ENCODE results near the gene STN1.

Gene STN1

DNA sequence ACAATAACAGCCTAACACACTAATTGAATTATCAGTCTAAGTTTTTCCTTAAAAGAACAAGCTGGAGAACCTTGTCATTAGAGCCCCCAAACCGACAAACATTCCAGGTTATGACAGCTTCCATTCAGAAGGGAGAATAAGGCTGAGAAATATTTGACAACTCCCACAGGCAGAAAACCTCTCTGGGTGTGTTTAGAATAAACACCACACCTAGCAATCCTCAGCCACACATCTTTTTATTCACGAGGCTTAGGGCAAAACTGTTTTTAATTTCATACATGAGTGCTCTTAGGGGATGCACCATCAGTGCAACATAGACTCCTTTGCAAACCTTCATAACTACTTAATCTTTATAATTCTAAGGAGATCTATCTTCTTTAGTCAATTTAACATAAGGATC lies 24.2 kb downstream of the STN1 start:
- no peak for DNase-seq

DNA sequence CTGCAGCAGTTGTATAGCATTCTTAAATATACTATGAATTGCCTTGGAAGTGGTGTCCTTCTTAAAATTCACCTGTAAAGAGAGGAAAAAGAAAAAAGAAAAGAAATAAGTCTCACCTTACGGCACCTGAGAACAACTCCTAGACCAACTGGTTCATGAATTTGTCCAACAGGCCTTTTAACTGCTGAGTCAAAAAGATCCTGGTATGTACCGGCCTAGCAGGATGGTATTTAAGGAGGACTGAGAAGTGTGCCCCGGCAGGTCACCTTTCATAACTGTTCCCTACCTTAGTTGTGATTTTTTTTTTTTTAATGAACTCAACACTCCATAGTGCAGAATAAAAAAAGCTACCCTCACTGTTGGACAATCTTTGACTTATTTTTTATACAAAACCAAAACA lies 25.8 kb downstream of the STN1 start:
- no peak for DNase-seq

DNA sequence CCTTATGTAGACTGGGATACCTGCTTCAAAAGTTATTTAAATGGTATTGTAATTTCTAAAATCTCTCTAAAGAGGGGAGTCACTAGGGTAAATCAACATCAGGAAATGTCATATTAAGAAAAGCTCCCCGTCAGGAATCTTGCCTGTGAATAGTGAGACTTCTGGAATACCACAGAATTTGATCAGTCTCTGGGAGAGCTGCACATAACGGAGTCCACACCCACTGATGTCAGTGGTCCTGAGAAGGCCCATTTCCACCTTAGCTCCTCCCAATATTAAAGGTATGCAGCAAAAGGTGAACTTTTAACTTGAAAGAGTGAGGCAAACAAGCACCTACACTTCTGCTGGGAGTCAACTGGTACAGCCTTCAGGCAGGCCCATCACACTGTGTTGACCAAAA lies 27.3 kb downstream of the STN1 start:
- no peak for DNase-seq

DNA sequence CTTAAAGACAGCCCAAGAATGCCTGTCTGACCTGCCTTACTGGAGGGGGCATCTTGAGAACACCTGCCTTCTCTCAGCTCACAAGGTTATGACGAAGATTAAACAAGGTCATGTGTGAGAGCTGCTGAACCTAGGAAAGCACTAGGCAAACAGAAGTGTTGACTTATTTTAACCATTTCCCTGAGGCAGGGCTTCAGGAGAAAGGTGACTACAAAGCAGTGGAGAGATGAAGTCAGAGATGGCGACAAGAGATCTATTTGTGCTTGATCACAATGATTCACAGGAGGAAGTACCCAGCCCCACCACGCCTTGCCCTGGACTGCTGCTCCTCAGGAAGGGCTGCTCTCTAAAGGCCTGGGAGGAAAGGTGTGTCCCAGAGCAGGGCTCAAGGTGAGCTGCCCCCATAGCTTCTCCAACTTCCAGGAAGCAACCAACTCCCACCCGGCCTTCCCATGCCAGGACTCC lies 27.8 kb downstream of the STN1 start:
- peak in 1 of 5 experiments; percentile 32 for DNase-seq

DNA sequence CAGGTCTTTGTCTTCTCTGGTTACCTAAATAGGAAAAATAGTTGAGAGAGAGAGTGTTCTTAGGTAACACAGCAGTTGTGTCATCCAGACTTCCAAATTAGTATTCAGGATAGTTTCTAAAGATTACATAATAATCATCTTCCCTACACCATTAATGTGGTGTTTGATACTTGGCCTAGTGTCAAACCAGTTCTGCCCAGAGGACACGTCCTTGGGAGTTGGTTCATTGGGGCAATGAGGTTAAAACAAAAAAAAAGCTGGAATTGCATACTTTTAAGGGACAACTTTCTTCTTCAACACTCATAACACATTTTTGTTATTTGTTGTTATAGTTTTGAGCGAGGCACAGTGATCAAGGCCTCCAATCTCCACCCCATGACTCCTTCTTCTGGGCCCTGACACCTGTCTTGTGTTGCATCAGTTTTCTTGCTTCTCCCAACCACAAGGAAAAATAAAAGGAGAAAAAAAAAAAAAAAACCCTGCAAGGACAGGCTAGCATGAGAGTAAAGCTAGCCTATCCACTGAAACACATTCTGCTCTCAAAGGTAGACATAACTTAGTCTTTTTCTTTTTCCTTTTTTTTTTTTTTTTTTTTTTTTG lies 28.8 kb downstream of the STN1 start:
- no peak for DNase-seq

DNA sequence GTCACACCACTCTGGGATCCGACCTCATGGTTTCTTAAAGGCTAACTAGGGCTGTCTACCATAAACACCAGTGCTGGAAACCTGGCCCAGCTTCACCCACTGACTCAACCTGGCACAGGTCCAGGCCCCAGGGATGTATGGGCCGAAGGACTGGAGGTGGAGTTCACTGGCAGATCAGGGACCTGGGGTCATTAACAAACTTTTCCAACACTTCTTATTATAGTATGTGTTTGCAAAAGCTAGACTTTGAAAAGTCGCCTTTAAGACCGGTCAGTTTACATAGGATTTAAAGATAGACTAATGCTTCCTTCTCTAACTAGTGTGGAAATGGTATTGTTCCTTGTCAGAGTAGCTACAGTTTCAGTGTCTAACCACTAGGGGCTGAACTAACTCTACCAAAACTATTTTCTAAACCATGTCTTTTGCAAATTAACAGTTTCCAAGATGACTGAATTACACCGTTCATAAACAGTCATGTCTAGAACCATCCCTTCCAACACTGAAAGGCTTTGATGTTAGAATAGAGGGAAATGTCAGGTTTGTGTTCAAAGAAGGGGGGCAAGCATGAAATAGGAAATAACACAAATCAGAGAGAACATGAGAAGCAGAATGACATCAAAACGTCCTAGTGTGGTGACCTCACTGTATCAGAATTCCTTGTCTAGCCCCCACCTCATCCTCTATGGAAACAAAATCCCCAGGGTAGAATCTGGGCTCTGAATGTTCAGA lies 29.7 kb downstream of the STN1 start:
- DNase-seq, result peak in 2 of 5 experiments; percentile 38 to 72

DNA sequence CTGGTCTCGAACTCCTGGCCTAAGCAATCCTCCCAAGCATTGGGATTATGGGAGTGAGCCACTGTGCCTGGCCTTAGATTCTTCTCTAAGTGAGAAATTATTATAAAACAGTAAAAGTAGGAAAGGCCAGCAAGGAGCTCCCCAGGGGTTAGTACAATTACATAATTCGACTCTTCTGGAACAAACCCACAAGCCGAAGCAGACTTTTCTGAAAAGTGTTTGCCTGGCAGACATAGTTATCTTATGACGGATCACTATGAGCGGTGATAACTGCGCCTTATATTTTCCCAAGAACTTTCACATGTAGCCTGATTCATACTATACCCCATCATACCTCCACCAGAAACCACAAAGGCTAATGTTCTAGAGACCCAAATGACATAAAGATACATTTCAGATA lies 32.4 kb downstream of the STN1 start:
- peak in 1 of 5 experiments; percentile 58 for DNase-seq

DNA sequence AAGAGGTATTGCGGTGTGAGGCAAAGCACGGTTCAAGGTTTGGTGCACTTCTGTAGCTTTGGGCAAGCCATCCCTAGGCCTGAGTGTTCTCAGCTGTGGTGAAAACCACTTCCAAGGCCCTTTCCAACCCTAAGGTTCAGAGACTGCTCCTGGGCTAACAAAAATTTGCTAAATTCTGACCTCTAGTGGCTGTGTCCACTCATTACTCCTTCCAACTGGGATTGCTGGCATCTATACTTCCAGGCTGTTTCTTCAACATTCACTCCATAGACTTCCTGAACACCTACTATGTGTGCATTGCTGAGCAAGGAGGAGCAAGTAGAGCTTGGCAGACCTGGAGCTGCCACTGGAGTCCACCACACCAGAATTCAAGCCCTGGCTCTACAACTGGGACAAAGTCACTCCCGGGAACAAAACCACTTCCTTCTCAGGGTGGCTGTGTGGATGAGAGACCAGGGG lies 33.3 kb downstream of the STN1 start:
- peak in 1 of 5 experiments; percentile 31 for DNase-seq

DNA sequence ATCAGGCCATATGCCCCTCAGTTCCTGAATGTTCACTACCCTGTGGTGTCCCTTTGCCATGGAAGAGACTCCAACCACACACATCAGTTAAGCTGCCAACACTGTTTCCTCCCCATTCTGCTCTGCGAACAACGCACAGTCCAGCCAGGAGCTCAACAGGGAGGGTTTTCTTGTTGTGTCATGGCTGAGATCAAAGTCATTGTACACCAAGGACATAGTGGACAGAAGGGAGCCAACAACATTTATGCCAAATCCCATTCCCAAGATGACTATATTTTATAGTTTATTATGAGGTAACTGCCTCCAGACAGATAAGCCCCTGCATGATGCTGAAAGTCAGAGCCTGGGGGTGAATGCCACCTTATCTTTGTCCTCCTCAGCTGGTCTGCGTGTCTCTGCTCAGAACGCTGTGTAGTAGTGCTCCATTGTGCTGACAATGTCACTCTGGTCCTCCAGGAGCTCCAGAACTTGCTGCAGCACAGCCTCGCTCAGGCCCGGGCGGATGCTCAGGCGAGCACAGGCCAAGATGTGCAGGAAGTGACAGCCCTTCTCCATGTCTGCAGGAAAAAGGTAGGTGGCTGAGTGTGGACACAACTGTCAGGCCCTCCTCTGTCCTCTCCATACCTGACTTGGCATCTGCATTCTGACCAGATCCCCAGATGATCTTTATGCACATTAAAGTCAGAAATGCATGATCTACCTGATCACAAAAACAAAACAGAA lies 35.5 kb downstream of the STN1 start:
- DNase-seq, result no peak

DNA sequence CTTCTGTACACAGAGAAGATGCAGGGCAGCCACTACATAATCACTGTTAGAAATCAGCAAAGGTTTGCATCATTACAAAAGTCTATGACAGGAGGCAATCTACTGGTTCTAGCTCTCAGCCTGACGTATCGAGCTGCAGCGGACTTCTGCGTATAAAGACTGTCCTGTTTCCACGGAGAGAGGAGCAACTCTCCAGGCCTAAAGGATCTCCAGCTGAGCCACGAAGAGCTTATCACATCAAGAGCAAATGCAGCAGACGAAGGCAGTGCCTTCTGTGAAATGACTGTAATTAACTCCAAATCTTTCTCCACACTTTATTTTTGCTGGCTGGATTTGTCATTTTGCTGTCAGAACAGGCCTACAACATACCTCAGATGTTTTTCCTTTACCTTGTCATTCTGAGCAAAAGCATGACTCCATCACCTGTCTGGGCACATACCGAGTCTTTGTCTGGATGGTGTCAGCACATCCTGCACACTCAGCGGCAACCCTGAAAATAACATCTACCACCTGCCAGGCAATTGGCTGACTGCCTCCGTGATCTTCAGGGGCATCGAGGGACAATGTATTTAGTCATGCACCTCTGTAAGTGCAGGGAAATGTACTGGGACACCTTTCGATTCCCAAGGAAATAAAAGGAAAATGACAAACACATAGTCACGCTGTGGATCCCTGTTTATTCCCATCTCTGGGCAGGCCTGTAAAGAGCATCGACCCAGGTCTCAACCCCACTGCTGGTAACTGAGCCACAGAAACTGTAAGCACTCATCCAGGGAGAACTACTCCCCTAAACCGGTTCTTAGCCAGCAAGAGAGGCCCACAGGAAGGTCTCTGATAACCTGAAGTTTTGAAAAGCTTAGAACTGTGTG lies 36.3 kb downstream of the STN1 start:
- no peak for DNase-seq

DNA sequence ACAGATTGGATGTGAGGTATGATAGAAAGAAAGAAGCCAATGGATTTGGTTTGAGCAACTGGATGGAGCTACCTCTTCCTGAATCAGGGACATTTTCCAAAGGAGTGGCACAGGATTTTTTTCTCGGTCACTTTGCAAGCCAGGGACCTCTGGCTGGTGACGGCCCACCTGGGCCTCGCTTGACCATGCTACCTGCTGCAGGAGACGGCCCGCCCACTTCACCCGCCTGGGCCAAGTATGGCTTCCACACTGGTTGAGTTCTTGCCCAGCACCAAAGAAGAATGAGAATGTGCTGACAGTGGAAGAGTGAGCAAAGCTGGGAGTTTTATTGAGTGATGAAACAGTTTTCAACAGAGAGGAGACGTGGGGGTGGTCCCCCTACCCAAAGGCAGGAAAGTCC lies 38.2 kb downstream of the STN1 start:
- DNase-seq, result no peak

DNA sequence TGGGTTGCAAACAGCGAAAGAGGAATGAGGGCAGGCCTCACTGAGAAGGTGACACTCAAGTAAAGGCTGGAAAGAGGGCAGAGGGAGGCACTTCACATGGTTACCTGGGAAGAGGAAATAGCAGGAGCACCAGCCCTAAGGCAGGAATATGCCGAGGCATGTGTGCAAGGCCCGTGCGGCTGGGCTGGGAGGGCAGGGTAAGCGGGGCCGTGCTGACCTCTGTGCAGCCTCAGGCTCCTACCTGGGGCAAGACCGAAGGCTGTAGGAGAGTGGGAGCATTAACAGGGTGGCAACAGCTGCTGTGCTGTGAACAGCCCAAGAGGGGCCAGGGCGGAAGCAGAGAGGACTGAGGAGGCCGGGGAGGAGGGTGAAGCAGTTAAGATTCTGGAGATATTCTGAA lies 38.6 kb downstream of the STN1 start:
- no peak for DNase-seq

DNA sequence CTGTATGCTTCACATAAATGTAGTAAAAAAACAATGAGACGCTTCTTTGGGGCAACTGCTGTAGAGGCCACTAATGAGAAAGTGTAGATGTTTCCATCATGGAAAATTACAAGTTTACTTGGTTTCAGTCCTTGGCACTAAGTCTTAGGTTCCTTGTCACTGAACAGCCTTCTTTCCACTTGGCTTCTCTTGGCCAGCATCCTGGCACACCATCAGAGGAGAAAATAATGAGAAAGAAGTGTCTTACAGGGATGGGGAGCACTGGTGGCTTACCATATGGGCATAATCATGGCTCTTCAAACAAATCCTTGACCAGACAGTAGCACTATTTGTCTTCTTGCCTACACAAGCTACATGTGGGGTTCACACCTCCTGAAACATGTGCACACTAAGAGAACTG lies 40.1 kb downstream of the STN1 start:
- no peak for DNase-seq

DNA sequence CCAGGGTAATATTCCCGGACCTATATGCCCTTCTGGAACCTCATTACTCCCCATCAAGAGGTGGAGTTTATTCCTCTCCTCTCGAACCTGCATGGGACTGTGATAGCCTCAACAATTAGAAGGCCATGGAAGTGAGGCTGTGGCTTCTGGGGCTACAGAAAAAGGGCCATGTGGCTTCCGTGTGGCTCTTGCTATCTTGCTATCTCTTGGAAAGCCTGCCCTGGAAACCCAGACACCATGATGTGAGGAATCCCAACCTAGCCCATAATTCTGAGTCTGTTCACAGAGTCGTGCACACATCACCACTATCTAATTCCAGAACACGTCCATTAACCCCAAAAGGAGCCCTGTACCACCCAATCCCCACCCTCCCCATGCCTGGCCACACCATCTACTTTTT lies 41.8 kb downstream of the STN1 start:
- no peak for DNase-seq

DNA sequence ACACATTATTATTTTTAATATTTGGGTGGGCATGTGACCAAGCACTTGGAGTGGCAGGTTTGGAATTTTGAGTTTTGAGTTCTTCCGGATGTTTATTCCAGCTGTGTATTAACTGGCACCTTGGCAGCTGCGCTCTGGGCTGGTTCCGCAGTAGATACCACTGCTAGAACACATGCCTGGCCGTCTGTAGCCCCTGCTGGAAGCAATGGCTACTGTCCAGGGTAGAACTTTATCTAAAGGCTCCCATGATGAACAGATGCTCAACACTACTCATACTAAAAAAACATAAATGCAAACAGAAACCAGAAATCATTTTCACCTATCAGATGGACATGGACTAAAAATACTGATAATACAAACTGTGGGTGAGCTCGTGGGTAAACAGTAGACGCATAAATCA lies 43.3 kb downstream of the STN1 start:
- DNase-seq, result no peak

DNA sequence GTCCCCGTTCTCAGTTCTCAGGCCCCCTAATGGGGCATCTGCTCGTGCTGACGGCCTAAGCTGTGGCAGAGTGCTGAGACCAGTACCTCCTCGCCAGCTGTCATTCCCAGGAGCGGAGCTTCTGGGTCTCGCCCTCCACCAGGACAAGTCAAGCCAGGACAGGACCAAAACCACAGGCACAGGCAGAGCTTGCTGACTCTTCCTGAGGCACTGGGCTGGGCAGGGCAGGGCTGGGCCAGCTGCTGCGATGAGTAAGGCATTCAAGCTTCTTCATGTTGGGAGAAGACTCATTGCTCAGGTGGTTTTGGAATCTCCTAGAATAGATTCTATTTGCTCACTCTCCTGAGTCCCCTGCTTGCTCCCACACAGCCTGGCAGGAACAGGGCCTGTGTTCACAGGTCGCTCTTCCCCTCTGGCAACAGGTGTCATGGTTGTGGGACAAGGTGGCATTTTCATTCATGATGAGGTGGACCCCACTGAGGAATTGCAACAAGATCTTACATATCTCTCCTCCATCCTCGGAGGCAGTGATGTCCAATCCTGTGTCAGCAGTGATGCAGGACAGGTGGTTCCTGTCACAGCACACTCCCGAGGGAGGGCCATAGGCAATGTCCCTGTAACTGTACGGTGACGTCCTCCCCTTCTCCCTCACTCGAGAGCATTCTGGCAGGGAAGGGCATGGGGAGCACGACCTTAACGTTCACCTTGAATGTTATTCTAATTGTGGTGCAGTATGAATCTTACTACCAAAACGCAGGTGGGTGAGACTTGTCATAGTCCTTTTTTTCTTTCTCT lies 45.6 kb downstream of the STN1 start:
- no peak for DNase-seq

DNA sequence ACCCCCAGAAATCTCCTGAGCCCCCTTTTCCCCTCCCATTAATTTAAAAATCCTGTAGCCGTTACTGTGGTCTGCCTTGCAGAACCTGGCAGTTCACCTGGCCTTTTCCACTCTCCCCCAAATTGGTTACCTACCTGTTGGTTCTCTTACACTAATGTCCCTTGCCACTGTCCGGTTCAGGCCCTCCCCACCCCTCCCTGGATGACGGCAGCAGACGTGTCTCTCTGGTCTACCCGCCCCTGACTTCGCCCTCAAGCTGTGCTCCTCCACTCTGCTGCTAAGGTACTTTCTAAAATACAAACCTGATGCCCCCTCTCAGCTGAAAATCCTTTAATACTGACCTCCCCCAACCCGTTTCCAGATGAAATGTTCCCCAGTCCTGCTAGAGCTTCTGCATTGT lies 47.0 kb downstream of the STN1 start:
- no peak for DNase-seq

DNA sequence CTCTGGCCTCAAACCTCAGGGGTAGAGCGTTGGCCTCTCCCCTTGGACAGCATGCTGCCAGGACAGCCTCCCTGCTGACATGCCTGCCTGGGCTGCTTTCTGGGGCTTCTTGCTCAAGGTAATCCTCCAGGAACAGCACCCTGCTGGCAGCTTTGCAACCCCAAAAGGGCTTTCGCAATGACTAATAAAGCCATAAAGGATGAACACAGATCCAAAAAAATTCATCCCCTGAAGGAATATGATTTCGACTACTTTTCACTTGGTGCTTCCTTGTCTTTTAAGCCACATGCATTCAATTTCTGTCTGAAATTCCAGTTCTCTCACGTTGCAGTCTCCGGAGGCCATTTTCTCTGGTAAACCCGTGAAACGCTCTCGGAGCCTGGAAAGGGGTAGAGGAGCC lies 47.5 kb downstream of the STN1 start:
- no peak for DNase-seq

DNA sequence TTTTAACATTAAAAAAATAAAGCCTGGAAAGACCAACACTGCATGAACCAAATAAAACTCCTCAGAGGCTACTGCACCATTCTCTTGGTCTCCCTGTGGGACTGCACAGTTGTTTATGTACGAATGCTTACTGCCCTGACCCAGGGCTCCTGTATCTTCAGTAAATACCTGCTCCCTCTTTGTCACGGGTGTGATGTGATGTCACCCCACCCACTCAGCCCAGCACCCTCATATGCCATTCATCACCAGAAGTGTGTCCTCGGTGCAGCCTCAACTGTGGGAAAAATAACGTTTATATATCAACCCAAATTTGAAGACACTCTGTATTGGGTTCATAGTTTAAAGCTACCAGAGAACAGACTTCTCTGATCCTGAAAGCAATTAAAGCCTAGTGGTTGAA lies 48.6 kb downstream of the STN1 start:
- DNase-seq, result no peak

DNA sequence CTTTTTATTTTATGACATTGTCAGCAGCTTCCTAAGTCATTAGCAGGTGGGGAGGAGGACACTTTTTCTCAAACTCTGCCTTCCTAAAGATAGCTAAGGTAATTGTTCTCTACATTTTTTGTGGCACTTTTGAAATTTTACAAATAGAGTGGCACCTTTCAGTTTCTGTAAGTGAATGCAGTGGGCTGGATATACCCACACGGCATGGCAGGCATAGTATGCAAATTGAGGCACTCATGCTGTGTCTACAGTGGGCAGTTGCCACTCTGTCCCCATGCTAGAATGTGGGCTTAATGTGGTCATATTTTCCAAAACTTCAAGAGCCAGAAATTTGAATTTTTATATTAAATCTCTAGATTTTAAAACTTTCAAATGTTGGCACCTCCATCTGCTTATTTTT lies 49.8 kb downstream of the STN1 start:
- no peak for DNase-seq

DNA sequence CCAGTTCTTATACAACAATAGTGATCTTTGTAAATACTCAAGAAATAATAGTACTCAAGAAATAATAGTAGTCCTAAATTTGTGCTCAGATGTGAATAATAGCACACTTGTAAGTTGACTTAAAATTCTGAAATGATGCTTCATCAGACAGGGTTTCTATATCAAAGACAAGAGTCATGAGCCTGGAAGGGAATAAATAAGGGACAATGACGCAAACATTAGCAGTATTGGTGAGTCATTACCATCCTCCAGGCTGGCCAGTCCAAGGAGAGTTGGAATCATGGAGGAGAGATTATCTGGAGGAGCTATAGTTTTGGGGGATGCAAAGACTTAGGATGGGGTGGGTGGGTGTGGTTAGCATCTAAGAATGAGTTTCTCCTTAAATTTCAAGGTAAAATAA lies 56.5 kb downstream of the STN1 start:
- no peak for DNase-seq

All from T-helper 2 cell (primary cell).